ENCODE measurements around the gene PDE4B. TPM values are rescaled to one million over a fixed set of nuclear protein-coding genes. Genes with fewer than 3 reads are reported as not detected.

PDE4B gene
- total RNA-seq, 1 donor from 2014 or later, result 1.2 TPM

DNA sequence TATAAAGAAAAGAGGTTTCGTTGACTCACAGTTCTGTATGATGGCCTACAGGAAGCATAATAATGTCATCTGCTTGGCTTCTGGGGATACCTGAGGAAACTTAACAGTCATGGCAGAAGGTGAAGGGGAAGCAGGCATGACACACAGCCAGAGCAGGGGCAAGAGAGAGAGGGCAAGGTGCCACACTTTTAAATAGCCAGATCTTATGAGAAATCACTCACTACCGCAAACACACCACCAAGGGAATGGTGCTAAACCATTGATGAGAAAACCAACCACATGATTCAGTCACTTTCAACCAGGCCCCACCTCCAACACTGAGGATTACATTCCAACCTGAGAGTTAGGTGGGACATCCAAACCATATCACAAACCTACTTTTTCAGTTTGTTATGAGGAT lies 495.4 kb downstream of the PDE4B start:
- TF ChIP-seq EZH2 (IDR thresholded peaks at IDR 0.05) (no peak), EZH2phosphoT487 (IDR thresholded peaks at IDR 0.05) (no peak)
- TF ChIP-seq, protein P1, sequence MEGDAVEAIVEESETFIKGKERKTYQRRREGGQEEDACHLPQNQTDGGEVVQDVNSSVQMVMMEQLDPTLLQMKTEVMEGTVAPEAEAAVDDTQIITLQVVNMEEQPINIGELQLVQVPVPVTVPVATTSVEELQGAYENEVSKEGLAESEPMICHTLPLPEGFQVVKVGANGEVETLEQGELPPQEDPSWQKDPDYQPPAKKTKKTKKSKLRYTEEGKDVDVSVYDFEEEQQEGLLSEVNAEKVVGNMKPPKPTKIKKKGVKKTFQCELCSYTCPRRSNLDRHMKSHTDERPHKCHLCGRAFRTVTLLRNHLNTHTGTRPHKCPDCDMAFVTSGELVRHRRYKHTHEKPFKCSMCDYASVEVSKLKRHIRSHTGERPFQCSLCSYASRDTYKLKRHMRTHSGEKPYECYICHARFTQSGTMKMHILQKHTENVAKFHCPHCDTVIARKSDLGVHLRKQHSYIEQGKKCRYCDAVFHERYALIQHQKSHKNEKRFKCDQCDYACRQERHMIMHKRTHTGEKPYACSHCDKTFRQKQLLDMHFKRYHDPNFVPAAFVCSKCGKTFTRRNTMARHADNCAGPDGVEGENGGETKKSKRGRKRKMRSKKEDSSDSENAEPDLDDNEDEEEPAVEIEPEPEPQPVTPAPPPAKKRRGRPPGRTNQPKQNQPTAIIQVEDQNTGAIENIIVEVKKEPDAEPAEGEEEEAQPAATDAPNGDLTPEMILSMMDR (IDR thresholded peaks at IDR 0.05), result no peak
- Histone ChIP-seq H3K27ac (no peak overlapping the region), H2AFZ (replicated peaks) (no peak overlapping the region), H3K9ac (no peak overlapping the region), H3K36me3 (no peaks in the 10 kb centered on the region), H3K4me2 (no peak overlapping the region), H3K27me3 (no peaks in the 10 kb centered on the region), H3K4me1 (no peaks in the 10 kb centered on the region), H4K20me1 (ENCODE audit: low read depth) (no peaks in the 10 kb centered on the region), H3K79me2 (ENCODE audit: low read depth) (no peaks in the 10 kb centered on the region), H3K9me3 (ENCODE audit: low read depth) (no peaks in the 10 kb centered on the region), H3F3A (ENCODE audit: low read depth) (no peaks in the 10 kb centered on the region), H3K4me3 (no peak overlapping the region)
- H3K27me3 Mint-ChIP-seq (ENCODE audit: insufficient read depth, low read depth), result no peaks in the 10 kb centered on the region
- H3K36me3 Mint-ChIP-seq, result no peaks in the 10 kb centered on the region
- no peak for DNase-seq (ENCODE audit: low spot score)
- no peak overlapping the region for H3K27ac Mint-ChIP-seq
- no peaks in the 10 kb centered on the region for H3K4me1 Mint-ChIP-seq
- no peaks in the 10 kb centered on the region for H3K9me3 Mint-ChIP-seq
- no peak overlapping the region for H3K4me3 Mint-ChIP-seq

DNA sequence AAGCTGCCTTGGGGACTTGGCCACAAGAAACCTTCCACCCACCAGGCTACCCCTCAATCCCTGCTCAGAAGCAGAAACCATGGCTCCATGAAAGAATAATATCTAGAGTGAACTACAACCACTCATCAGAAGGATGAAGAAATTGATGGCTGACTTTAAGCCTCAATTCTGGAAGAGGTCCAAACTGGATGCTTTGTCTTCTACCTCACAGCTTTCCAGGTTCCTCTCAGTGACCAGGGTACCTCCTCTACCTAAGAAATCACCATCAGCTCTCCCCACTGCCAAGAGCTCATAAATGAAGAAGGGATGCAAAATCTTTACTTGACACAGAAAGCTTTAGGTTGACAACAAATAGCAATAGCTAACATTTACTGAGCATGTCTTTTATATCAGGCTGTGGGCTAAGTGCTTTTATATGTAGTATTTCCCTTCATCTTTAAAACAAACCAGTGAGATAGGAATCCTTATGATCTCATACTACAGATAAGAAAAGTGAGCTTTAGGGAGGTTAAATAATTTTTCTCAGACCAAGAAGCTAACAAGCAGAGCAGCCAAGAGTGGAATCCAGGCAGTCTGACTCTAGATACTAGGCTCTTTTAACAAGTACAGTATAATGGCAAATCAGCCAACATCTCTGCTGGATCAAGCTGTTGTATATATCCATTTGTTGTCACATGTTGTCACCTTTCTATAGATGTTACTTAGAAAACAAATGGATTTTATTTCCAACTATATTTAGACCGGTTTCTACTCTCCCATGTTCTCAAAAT lies 498.3 kb downstream of the PDE4B start:
- Mint-ChIP-seq H3K27ac (no peak overlapping the region), H3K36me3 (no peaks in the 10 kb centered on the region), H3K4me3 (no peak overlapping the region), H3K27me3 (ENCODE audit: insufficient read depth, low read depth) (no peaks in the 10 kb centered on the region), H3K9me3 (no peaks in the 10 kb centered on the region), H3K4me1 (peaks cover 4% of the 10 kb centered on the region)
- no peaks in the 10 kb centered on the region for H3K4me1 ChIP-seq
- no peaks in the 10 kb centered on the region for H3F3A ChIP-seq (ENCODE audit: low read depth)
- H3K9ac ChIP-seq, result no peak overlapping the region
- TF ChIP-seq EZH2phosphoT487 (IDR thresholded peaks at IDR 0.05) (no peak), EZH2 (IDR thresholded peaks at IDR 0.05) (no peak)
- TF ChIP-seq, protein P1 (IDR thresholded peaks at IDR 0.05), result no peak
- H3K27ac ChIP-seq, result no peak overlapping the region
- H3K4me2 ChIP-seq, result no peak overlapping the region
- no peaks in the 10 kb centered on the region for H3K27me3 ChIP-seq
- no peak for DNase-seq (ENCODE audit: low spot score)
- no peak overlapping the region for H3K4me3 ChIP-seq
- no peaks in the 10 kb centered on the region for H3K79me2 ChIP-seq (ENCODE audit: low read depth)
- no peak overlapping the region for H2AFZ ChIP-seq (replicated peaks)
- H4K20me1 ChIP-seq (ENCODE audit: low read depth), result no peaks in the 10 kb centered on the region
- H3K9me3 ChIP-seq (ENCODE audit: low read depth), result no peaks in the 10 kb centered on the region
- H3K36me3 ChIP-seq, result no peaks in the 10 kb centered on the region

DNA sequence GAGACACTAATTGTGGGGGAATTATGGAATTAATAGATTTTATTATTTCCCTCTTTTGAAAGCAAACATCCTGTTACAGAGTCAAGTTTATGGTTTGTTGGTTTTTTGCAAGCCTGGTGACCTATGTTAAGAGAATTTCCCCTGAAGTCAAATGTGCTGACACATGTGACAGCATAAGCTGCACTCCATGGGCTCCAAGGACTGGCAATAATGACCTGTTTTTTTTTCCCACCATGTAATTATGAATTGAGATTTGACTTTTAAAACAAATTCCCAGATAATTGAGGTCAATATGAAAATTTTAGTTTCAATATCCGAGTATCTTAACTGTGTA lies 498.8 kb downstream of the PDE4B start:
- Histone ChIP-seq H3F3A (ENCODE audit: low read depth) (no peaks in the 10 kb centered on the region), H4K20me1 (ENCODE audit: low read depth) (no peaks in the 10 kb centered on the region), H3K36me3 (no peaks in the 10 kb centered on the region), H3K4me1 (no peaks in the 10 kb centered on the region), H2AFZ (replicated peaks) (no peak overlapping the region), H3K27me3 (no peaks in the 10 kb centered on the region), H3K79me2 (ENCODE audit: low read depth) (no peaks in the 10 kb centered on the region), H3K4me3 (no peak overlapping the region), H3K9me3 (ENCODE audit: low read depth) (no peaks in the 10 kb centered on the region), H3K27ac (no peak overlapping the region), H3K4me2 (no peak overlapping the region), H3K9ac (no peak overlapping the region)
- DNase-seq (ENCODE audit: low spot score), result no peak
- H3K4me3 Mint-ChIP-seq, result no peak overlapping the region
- H3K27me3 Mint-ChIP-seq (ENCODE audit: insufficient read depth, low read depth), result no peaks in the 10 kb centered on the region
- H3K27ac Mint-ChIP-seq, result no peak overlapping the region
- H3K9me3 Mint-ChIP-seq, result no peaks in the 10 kb centered on the region
- TF ChIP-seq, protein P1 (IDR thresholded peaks at IDR 0.05), result no peak
- no peak for TF ChIP-seq EZH2 (IDR thresholded peaks at IDR 0.05)
- no peak for TF ChIP-seq EZH2phosphoT487 (IDR thresholded peaks at IDR 0.05)
- H3K4me1 Mint-ChIP-seq, result peaks cover 4% of the 10 kb centered on the region
- H3K36me3 Mint-ChIP-seq, result no peaks in the 10 kb centered on the region
